H9 (cell line): Measurements from ENCODE around the gene OTUD6A. TPM values are rescaled to one million over a fixed set of nuclear protein-coding genes. Genes with fewer than 3 reads are reported as not detected.

Experiments
- DNase-seq: peaks from one replicate; pipeline ENCODE4 v3.0.0-alpha.2; 2017
- H2AFZ ChIP-seq: one replicate; pipeline ENCODE4 v1.6.1; 2013; ENCODE audit warnings: mild to moderate bottlenecking, low read length, control low read depth, moderate library complexity
- H2AK5ac ChIP-seq: 2 replicates; pipeline ENCODE4 v1.6.1; 2013; ENCODE audit warnings: low read length, control low read depth, mixed read lengths; ENCODE audit not compliant: insufficient read length
- H2BK120ac ChIP-seq: one replicate; pipeline ENCODE4 v1.6.1; 2013; ENCODE audit warnings: low read depth, mild to moderate bottlenecking, low read length, control low read depth, inconsistent platforms; ENCODE audit not compliant: poor library complexity, severe bottlenecking
- H2BK12ac ChIP-seq: 2 replicates; pipeline ENCODE4 v1.6.1; 2013; ENCODE audit warnings: low read length, control low read depth, mixed read lengths, low read depth; ENCODE audit not compliant: insufficient read length
- H2BK15ac ChIP-seq: 2 replicates; pipeline ENCODE4 v1.6.1; 2013; ENCODE audit warnings: low read depth, low read length, control low read depth
- H2BK20ac ChIP-seq: one replicate; pipeline ENCODE4 v1.6.1; 2013; ENCODE audit warnings: low read depth, mild to moderate bottlenecking, low read length, control low read depth, inconsistent platforms; ENCODE audit not compliant: poor library complexity, severe bottlenecking
- H2BK5ac ChIP-seq: 2 replicates; pipeline ENCODE4 v1.6.1; 2013; ENCODE audit warnings: low read length, control low read depth, mixed read lengths; ENCODE audit not compliant: insufficient read length
- H3K14ac ChIP-seq: 2 replicates; pipeline ENCODE4 v1.6.1; 2013; ENCODE audit warnings: low read length, control low read depth; ENCODE audit not compliant: insufficient read depth
- H3K18ac ChIP-seq: 2 replicates; pipeline ENCODE4 v1.6.1; 2013; ENCODE audit warnings: low read depth, mild to moderate bottlenecking, mixed read lengths, low read length, control low read depth; ENCODE audit not compliant: insufficient read length
- H3K23ac ChIP-seq: 2 replicates; pipeline ENCODE4 v1.6.1; 2013; ENCODE audit warnings: low read length, control low read depth, mixed read lengths, low read depth; ENCODE audit not compliant: insufficient read length
- H3K23me2 ChIP-seq: 2 replicates; pipeline ENCODE4 v1.6.1; 2013; ENCODE audit warnings: low read depth, mild to moderate bottlenecking, mixed read lengths, low read length, control low read depth; ENCODE audit not compliant: insufficient read length, poor library complexity, severe bottlenecking
- H3K27ac ChIP-seq: 2 replicates; pipeline ENCODE4 v1.5.1; 2013; ENCODE audit warnings: low read length, control low read depth, mixed read lengths, low read depth; ENCODE audit not compliant: insufficient read length
- H3K27me3 ChIP-seq: 2 replicates; pipeline ENCODE4 v1.6.1; 2013; ENCODE audit warnings: low read length, control low read depth, inconsistent platforms; ENCODE audit not compliant: insufficient read depth
- H3K4ac ChIP-seq: 2 replicates; pipeline ENCODE4 v1.6.1; 2013; ENCODE audit warnings: low read depth, mild to moderate bottlenecking, control low read depth, inconsistent platforms, low read length, moderate library complexity
- H3K4me1 ChIP-seq: 2 replicates; pipeline ENCODE4 v1.6.1; 2013; ENCODE audit warnings: low read length, control low read depth, inconsistent platforms; ENCODE audit not compliant: insufficient read depth
- H3K4me2 ChIP-seq: 2 replicates; pipeline ENCODE4 v1.6.1; 2013; ENCODE audit warnings: low read length, control low read depth, mixed read lengths; ENCODE audit not compliant: insufficient read length, insufficient read depth
- H3K56ac ChIP-seq: 2 replicates; pipeline ENCODE4 v1.6.1; 2013; ENCODE audit warnings: low read depth, mild to moderate bottlenecking, mixed read lengths, low read length, control low read depth; ENCODE audit not compliant: insufficient read length
- H3K79me1 ChIP-seq: 2 replicates; pipeline ENCODE4 v1.6.1; 2013; ENCODE audit warnings: low read depth, mild to moderate bottlenecking, moderate library complexity, low read length, control low read depth, inconsistent platforms; ENCODE audit not compliant: insufficient read depth, poor library complexity, severe bottlenecking
- H3K79me2 ChIP-seq: 2 replicates; pipeline ENCODE4 v1.6.1; 2013; ENCODE audit warnings: low read length, control low read depth, inconsistent platforms; ENCODE audit not compliant: insufficient read depth
- H3K9ac ChIP-seq: 2 replicates; pipeline ENCODE4 v1.6.1; 2013; ENCODE audit warnings: low read length, control low read depth, mixed read lengths; ENCODE audit not compliant: insufficient read length; ENCODE audit errors: extremely low read depth
- H3K9me3 ChIP-seq: one replicate; pipeline ENCODE4 v1.6.1; 2013; ENCODE audit warnings: low read depth, low read length, inconsistent platforms; ENCODE audit not compliant: control insufficient read depth
- H3T11ph ChIP-seq: one replicate; pipeline ENCODE4 v1.6.1; 2013; ENCODE audit warnings: mild to moderate bottlenecking, low read length, control low read depth, inconsistent platforms
- H4K20me1 ChIP-seq: one replicate; pipeline ENCODE4 v1.6.1; 2013; ENCODE audit not compliant: control insufficient read depth, insufficient read length, insufficient read depth
- H4K5ac ChIP-seq: 2 replicates; pipeline ENCODE4 v1.6.1; 2013; ENCODE audit warnings: low read depth, mild to moderate bottlenecking, mixed read lengths, low read length, control low read depth; ENCODE audit not compliant: insufficient read length
- H4K8ac ChIP-seq: replicated peaks from 2 replicates; pipeline ENCODE4 v1.6.1; 2013; ENCODE audit warnings: low read length, control low read depth, mixed read lengths, low read depth; ENCODE audit not compliant: insufficient read length
- H4K91ac ChIP-seq: 2 replicates; pipeline ENCODE4 v1.6.1; 2013; ENCODE audit warnings: low read depth, mild to moderate bottlenecking, moderate library complexity, mixed read lengths, low read length, control low read depth; ENCODE audit not compliant: insufficient read length
- H3K27ac Mint-ChIP-seq, 3 experiments: 2 replicates in 2 of 3; 3 replicates in 1 of 3; pipeline ENCODE4 v1.8.0; 2020 to 2021; ENCODE audit warnings: mixed read lengths in 3 of 3, mild to moderate bottlenecking in 1 of 3, moderate library complexity in 1 of 3
- H3K27me3 Mint-ChIP-seq: 2 replicates; pipeline ENCODE4 v1.8.0; 2021; ENCODE audit warnings: low read depth, mild to moderate bottlenecking, moderate library complexity, mixed read lengths
- H3K36me3 Mint-ChIP-seq, 3 experiments: 2 replicates in 2 of 3; 3 replicates in 1 of 3; pipeline ENCODE4 v1.8.0; 2020 to 2021; ENCODE audit warnings: low read depth in 3 of 3, mixed read lengths in 3 of 3; ENCODE audit not compliant: insufficient read depth in 1 of 3
- H3K4me1 Mint-ChIP-seq, 2 experiments: 2 replicates each; pipeline ENCODE4 v1.8.0; 2020; ENCODE audit warnings: mixed read lengths in 2 of 2
- H3K4me3 Mint-ChIP-seq, 2 experiments: 2 replicates in 1 of 2; 3 replicates in 1 of 2; pipeline ENCODE4 v1.8.0; 2020 to 2021; ENCODE audit warnings: mild to moderate bottlenecking in 2 of 2, mixed read lengths in 2 of 2, moderate library complexity in 1 of 2
- H3K9me3 Mint-ChIP-seq, 2 experiments: 2 replicates in 1 of 2; 3 replicates in 1 of 2; pipeline ENCODE4 v1.8.0; 2020; ENCODE audit warnings: mild to moderate bottlenecking in 2 of 2, mixed read lengths in 2 of 2, moderate library complexity in 1 of 2
- CTCF ChIP-seq: fragments of 200-600 bp; sonication (generic); conservative IDR thresholded peaks from 3 replicates; pipeline ENCODE4 v1.8.0; 2021; ENCODE audit warnings: antibody characterized with exemption, mild to moderate bottlenecking
- WGBS: extraction: QIAGEN DNeasy Blood & Tissue Kit; methylation state at CpG from one replicate; pipeline ENCODE4 v1.1.7; 2013; ENCODE audit warnings: missing lambda C conversion rate, low lambda C conversion rate, mixed read lengths; ENCODE audit not compliant: insufficient read length; ENCODE audit errors: extremely low coverage; 5-methylcytosine and 5-hydroxymethylcytosine counted together
- total RNA-seq: library from RNA; stranded (reverse); gene quantifications from 2 replicates; pipeline ENCODE4 v1.2.1, GENCODE V29; 2021

The OTUD6A gene
- total RNA-seq, 1 experiment from 2014 or later = not detected

GRCh38 chrX:70041993-70042392 is 20.3 kb upstream of the OTUD6A start:
- Histone ChIP-seq H4K20me1 (no peaks in the 10 kb centered on the region), H3K23ac (no peak overlapping the region), H3K4me2 (no peak overlapping the region), H3K56ac (no peak overlapping the region), H3K9ac (no peak overlapping the region), H2BK12ac (no peak overlapping the region), H2BK120ac (no peak overlapping the region), H3K9me3 (peaks cover 41% of the 10 kb centered on the region), H4K91ac (no peak overlapping the region), H4K5ac (no peak overlapping the region), H3K18ac (no peak overlapping the region), H3K27me3 (no peaks in the 10 kb centered on the region), H3T11ph (no peak overlapping the region), H2BK5ac (no peak overlapping the region), H4K8ac (no peak overlapping the region), H2BK20ac (no peak overlapping the region), H3K27ac (no peak overlapping the region), H3K79me1 (no peaks in the 10 kb centered on the region), H3K23me2 (no peaks in the 10 kb centered on the region), H3K14ac (no peak overlapping the region), H3K4ac (no peak overlapping the region), H3K79me2 (no peaks in the 10 kb centered on the region), H3K4me1 (no peaks in the 10 kb centered on the region), H2BK15ac (no peak overlapping the region), H2AK5ac (no peak overlapping the region), H2AFZ (no peak overlapping the region)
- Mint-ChIP-seq H3K27me3 (peaks cover 2% of the 10 kb centered on the region; the same call in 1 of the 2 replicates), H3K36me3 (peaks cover 2 to 6% (median 5%) of the 10 kb centered on the region in 3 experiments; a peak in 4 of 7 replicates), H3K27ac (no peak overlapping the region), H3K4me3 (no peak overlapping the region), H3K9me3 (peaks cover 66 to 67% of the 10 kb centered on the region in 2 experiments), H3K4me1 (no peaks in the 10 kb centered on the region; a peak in 1 of 4 replicates)
- no CpG with 5 or more reads among the region's 6 CpGs for WGBS
- TF ChIP-seq CTCF = no peak
- DNase-seq = no peak
